Measurements from ENCODE around the gene DNMT1.

DNMT1 gene

GRCh38 chr19:10126213-10126639 lies 68.5 kb downstream of the DNMT1 start:
- DNase-seq (ENCODE audit: low read depth) = no peak
- H3K4me3 ChIP-seq (ENCODE audit: low read depth, low read length) = no peak overlapping the region
- no peak for TF ChIP-seq CTCF (IDR thresholded peaks at IDR 0.05; ENCODE audit: low read depth, low read length, missing control alignments)

- H3K4me3 ChIP-seq (ENCODE audit: low read depth, low read length) = no peak overlapping the region
- no peak for TF ChIP-seq CTCF (IDR thresholded peaks at IDR 0.05; ENCODE audit: low read depth, low read length, missing control alignments)
- DNase-seq (ENCODE audit: low read depth) = no peak
Measured at GRCh38 chr19:10124429-10124828, 70.3 kb downstream of the DNMT1 start.

GRCh38 chr19:10122045-10122444 lies 72.7 kb downstream of the DNMT1 start:
- no peak for DNase-seq (ENCODE audit: low read depth)
- TF ChIP-seq CTCF (IDR thresholded peaks at IDR 0.05; ENCODE audit: low read depth, low read length, missing control alignments) = no peak
- no peak overlapping the region for H3K4me3 ChIP-seq (ENCODE audit: low read depth, low read length)

GRCh38 chr19:10120538-10121189 lies 74.1 kb downstream of the DNMT1 start:
- no peak for DNase-seq (ENCODE audit: low read depth)
- no peak for TF ChIP-seq CTCF (IDR thresholded peaks at IDR 0.05; ENCODE audit: low read depth, low read length, missing control alignments)
- H3K4me3 ChIP-seq (ENCODE audit: low read depth, low read length) = no peak overlapping the region

- no peak for TF ChIP-seq CTCF (IDR thresholded peaks at IDR 0.05; ENCODE audit: low read depth, low read length, missing control alignments)
- no peak for DNase-seq (ENCODE audit: low read depth)
Measured at GRCh38 chr19:10118960-10119359, 75.8 kb downstream of the DNMT1 start.

GRCh38 chr19:10116866-10117616 lies 77.7 kb downstream of the DNMT1 start:
- DNase-seq (ENCODE audit: low read depth) = no peak
- no peak for TF ChIP-seq CTCF (IDR thresholded peaks at IDR 0.05; ENCODE audit: low read depth, low read length, missing control alignments)
- H3K4me3 ChIP-seq (ENCODE audit: low read depth, low read length) = no peak overlapping the region

More at GRCh38 chr19:10118960-10119359, 75.8 kb downstream of the DNMT1 start:
- peak overlapping the region; percentile 98 for H3K4me3 ChIP-seq (ENCODE audit: low read depth, low read length)

Measured in GM12864 (cell line).